Fibroblast of skin of back (primary cell): ENCODE measurements around the gene TTLL11.

Source experiments
- DNase-seq: peaks from one replicate; pipeline ENCODE4 v3.0.0-alpha.2; 2013

Gene TTLL11

GRCh38 chr9:121962421-121962820 lies 130.7 kb downstream of the TTLL11 start:
- peak; percentile 11 for DNase-seq

GRCh38 chr9:121960665-121961064 lies 132.4 kb downstream of the TTLL11 start:
- DNase-seq: no peak

GRCh38 chr9:121958530-121958929 lies 134.6 kb downstream of the TTLL11 start:
- DNase-seq: no peak

- DNase-seq: peak; percentile 47
Observed at GRCh38 chr9:121956808-121957207, 136.3 kb downstream of the TTLL11 start.

GRCh38 chr9:121955649-121956048 lies 137.5 kb downstream of the TTLL11 start:
- no peak for DNase-seq

GRCh38 chr9:121954477-121955140 lies 138.5 kb downstream of the TTLL11 start:
- DNase-seq: no peak

- DNase-seq: no peak
Observed at GRCh38 chr9:121952611-121953010, 140.5 kb downstream of the TTLL11 start.

- DNase-seq: no peak
Observed at GRCh38 chr9:121950866-121951265, 142.2 kb downstream of the TTLL11 start.

- no peak for DNase-seq
Observed at GRCh38 chr9:121950441-121950840, 142.7 kb downstream of the TTLL11 start.

GRCh38 chr9:121949766-121950165 lies 143.3 kb downstream of the TTLL11 start:
- no peak for DNase-seq

- no peak for DNase-seq
Observed at GRCh38 chr9:121949364-121949763, 143.7 kb downstream of the TTLL11 start.

GRCh38 chr9:121947775-121948174 lies 145.3 kb downstream of the TTLL11 start:
- no peak for DNase-seq

GRCh38 chr9:121946465-121946864 lies 146.6 kb downstream of the TTLL11 start:
- no peak for DNase-seq

GRCh38 chr9:121945849-121946248 lies 147.3 kb downstream of the TTLL11 start:
- peak; percentile 75 for DNase-seq

- no peak for DNase-seq
Observed at GRCh38 chr9:121945281-121945680, 147.8 kb downstream of the TTLL11 start.

- DNase-seq: peak; percentile 96
Observed at GRCh38 chr9:121944711-121945191, 148.4 kb downstream of the TTLL11 start.

- DNase-seq: no peak
Observed at GRCh38 chr9:121943463-121943862, 149.6 kb downstream of the TTLL11 start.

- no peak for DNase-seq
Observed at GRCh38 chr9:121942866-121943382, 150.2 kb downstream of the TTLL11 start.

GRCh38 chr9:121942313-121942712 lies 150.8 kb downstream of the TTLL11 start:
- no peak for DNase-seq

GRCh38 chr9:121939643-121940042 lies 153.5 kb downstream of the TTLL11 start:
- no peak for DNase-seq

GRCh38 chr9:121938621-121939020 lies 154.5 kb downstream of the TTLL11 start:
- DNase-seq: no peak

- no peak for DNase-seq
Observed at GRCh38 chr9:121937240-121937639, 155.9 kb downstream of the TTLL11 start.

- no peak for DNase-seq
Observed at GRCh38 chr9:121935739-121936138, 157.4 kb downstream of the TTLL11 start.

GRCh38 chr9:121930956-121931355 lies 162.2 kb downstream of the TTLL11 start:
- no peak for DNase-seq
